ENCODE measurements around the gene P2RY6.

P2RY6 gene

DNA sequence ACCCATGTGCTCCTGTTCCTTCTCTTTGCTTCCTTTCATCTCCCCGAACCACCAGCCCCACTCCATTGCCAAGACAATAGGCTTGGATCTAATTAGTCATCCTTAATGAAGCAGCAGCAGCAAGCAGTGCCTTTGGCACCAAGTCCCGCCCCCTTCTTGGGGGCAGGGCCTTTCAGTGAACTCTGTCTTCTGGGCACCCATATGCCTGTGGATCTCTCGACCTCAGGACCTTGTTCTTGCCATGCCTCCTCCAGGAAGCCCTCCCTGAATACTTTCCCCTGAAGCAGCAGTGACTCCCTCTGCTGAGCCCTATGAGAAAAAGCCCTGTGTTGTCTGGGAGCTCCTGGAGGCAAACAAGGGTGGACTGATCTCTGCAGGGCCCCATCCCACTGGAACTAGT is 68.0 kb downstream of the P2RY6 start:
- WGBS (ENCODE audit: insufficient coverage, insufficient read length): no CpG with 5 or more reads among the region's 3 CpGs
- DNase-seq (ENCODE audit: low read depth, low spot score): no peak
- no peaks in the 10 kb centered on the region for H3K9me3 ChIP-seq (ENCODE audit: control insufficient read depth, insufficient read depth, low read length)
- H3K36me3 ChIP-seq (ENCODE audit: control insufficient read depth, insufficient read depth, low read length): no peaks in the 10 kb centered on the region
- H3K4me3 ChIP-seq (ENCODE audit: low read length): no peak overlapping the region
- peaks cover 11% of the 10 kb centered on the region; the same call in 1 of the 2 replicates for H3K27me3 ChIP-seq (ENCODE audit: control insufficient read depth, insufficient read depth, low read length)
- H3K27ac ChIP-seq (ENCODE audit: low read length): no peak overlapping the region
- peaks cover 7% of the 10 kb centered on the region for H3K4me1 ChIP-seq (ENCODE audit: control insufficient read depth, insufficient read depth, low read length)

DNA sequence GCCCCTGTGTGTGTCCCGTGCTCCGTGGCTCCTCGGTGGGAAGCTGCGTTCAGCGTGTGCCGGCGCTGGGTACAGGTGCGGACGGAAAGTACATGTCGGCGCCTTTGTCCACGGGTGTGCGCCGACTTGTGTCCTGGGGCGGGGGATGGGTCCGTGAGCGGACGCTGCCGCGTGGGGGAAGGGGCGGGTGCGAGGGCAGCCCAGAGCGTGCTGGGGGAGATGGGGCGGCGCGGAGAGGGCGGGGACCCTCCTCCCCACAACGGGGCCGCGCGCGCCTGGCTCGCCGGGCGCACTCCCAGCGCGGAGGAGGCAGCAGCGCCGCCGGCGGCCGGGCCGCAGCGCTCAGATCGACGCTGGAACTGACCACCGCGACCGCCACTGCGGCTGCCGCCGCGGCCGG is 70.5 kb downstream of the P2RY6 start:
- H3K27me3 ChIP-seq (ENCODE audit: control insufficient read depth, insufficient read depth, low read length): peaks cover 11% of the 10 kb centered on the region; the same call in 1 of the 2 replicates
- WGBS (ENCODE audit: insufficient coverage, insufficient read length): no CpG with 5 or more reads among the region's 54 CpGs
- H3K27ac ChIP-seq (ENCODE audit: low read length): no peak overlapping the region
- H3K36me3 ChIP-seq (ENCODE audit: control insufficient read depth, insufficient read depth, low read length): no peaks in the 10 kb centered on the region
- peaks cover 7% of the 10 kb centered on the region for H3K4me1 ChIP-seq (ENCODE audit: control insufficient read depth, insufficient read depth, low read length)
- no peak for DNase-seq (ENCODE audit: low read depth, low spot score)
- no peaks in the 10 kb centered on the region for H3K9me3 ChIP-seq (ENCODE audit: control insufficient read depth, insufficient read depth, low read length)
- H3K4me3 ChIP-seq (ENCODE audit: low read length): peak overlapping the region; percentile 35; the same call in 1 of the 2 replicates

DNA sequence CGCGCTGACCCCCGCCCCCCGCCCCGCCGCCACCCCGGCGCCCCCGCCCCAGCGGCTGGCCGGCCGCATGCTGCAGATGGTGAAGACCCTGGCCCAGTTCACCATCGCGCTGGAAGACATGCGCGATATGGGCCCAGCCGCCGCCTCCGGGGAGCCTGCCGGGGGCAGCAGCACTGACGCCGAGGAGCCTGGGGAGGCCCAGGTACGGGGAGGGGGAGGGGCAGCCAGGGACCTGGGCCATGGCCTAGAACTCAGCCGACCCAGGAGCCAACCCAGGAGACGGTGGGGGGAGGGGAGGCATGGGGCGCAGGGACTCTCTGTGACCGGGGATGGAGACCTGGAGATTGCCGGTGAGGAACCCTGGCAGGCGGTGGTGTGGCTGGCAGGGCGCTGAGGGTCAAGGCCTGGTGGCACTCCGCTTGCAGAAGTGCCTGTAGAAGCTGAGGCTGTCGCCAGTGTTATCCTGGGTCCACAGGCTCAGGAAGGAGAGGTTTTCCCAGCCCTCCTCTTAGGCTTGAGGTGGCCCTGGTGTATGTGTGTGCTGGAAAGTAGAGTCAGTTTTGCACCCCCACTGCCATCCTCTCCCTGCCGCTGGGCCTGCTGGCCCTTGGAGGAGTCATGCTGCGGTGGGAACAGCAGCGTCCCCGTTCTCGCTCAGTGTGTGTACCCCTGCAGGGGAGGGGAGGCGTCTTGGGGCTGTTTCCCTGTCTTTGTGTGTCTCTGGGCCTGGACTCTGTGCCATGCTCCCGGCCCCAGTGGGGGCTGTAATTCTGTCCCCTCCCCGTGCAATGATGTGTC is 71.1 kb downstream of the P2RY6 start:
- Histone ChIP-seq H3K27ac (ENCODE audit: low read length) (no peak overlapping the region), H3K4me1 (ENCODE audit: control insufficient read depth, insufficient read depth, low read length) (peaks cover 7% of the 10 kb centered on the region), H3K27me3 (ENCODE audit: control insufficient read depth, insufficient read depth, low read length) (peaks cover 11% of the 10 kb centered on the region; the same call in 1 of the 2 replicates), H3K9me3 (ENCODE audit: control insufficient read depth, insufficient read depth, low read length) (no peaks in the 10 kb centered on the region), H3K4me3 (ENCODE audit: low read length) (no peak overlapping the region; the same call in 1 of the 2 replicates), H3K36me3 (ENCODE audit: control insufficient read depth, insufficient read depth, low read length) (no peaks in the 10 kb centered on the region)
- WGBS (ENCODE audit: insufficient coverage, insufficient read length): no CpG with 5 or more reads among the region's 40 CpGs
- DNase-seq (ENCODE audit: low read depth, low spot score): no peak

DNA sequence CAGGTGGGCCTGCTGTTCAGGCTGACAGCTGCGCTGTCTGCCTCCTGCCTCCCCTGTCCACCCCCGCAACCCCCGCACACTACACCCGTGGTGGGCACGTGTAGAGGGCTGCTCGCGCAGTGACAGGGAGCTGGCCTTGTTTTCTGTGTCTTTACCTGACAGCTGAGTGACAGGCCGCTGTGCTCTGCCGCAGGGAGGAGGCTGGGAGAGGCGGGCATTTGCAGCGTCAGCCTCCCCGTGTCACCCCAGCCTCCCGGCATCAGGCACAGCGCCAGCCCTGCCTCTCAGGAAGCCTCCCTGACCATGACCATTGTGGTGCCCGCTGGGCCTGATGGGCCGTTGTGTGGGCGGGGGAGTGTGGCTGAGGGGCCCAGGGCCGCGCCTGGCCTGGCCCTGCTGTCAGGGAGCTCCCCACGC is 72.1 kb downstream of the P2RY6 start:
- no peak overlapping the region for H3K4me3 ChIP-seq (ENCODE audit: low read length)
- H3K9me3 ChIP-seq (ENCODE audit: control insufficient read depth, insufficient read depth, low read length): no peaks in the 10 kb centered on the region
- no peak for DNase-seq (ENCODE audit: low read depth, low spot score)
- peaks cover 7% of the 10 kb centered on the region for H3K4me1 ChIP-seq (ENCODE audit: control insufficient read depth, insufficient read depth, low read length)
- no CpG with 5 or more reads among the region's 20 CpGs for WGBS (ENCODE audit: insufficient coverage, insufficient read length)
- H3K27me3 ChIP-seq (ENCODE audit: control insufficient read depth, insufficient read depth, low read length): peaks cover 11% of the 10 kb centered on the region; the same call in 1 of the 2 replicates
- H3K36me3 ChIP-seq (ENCODE audit: control insufficient read depth, insufficient read depth, low read length): no peaks in the 10 kb centered on the region
- H3K27ac ChIP-seq (ENCODE audit: low read length): no peak overlapping the region

- peaks cover 11% of the 10 kb centered on the region; the same call in 1 of the 2 replicates for H3K27me3 ChIP-seq (ENCODE audit: control insufficient read depth, insufficient read depth, low read length)
- H3K4me3 ChIP-seq (ENCODE audit: low read length): no peak overlapping the region
- no peaks in the 10 kb centered on the region for H3K9me3 ChIP-seq (ENCODE audit: control insufficient read depth, insufficient read depth, low read length)
- no peak overlapping the region for H3K27ac ChIP-seq (ENCODE audit: low read length)
- H3K4me1 ChIP-seq (ENCODE audit: control insufficient read depth, insufficient read depth, low read length): peaks cover 5% of the 10 kb centered on the region
- H3K36me3 ChIP-seq (ENCODE audit: control insufficient read depth, insufficient read depth, low read length): no peaks in the 10 kb centered on the region
- no CpG with 5 or more reads among the region's 5 CpGs for WGBS (ENCODE audit: insufficient coverage, insufficient read length)
- no peak for DNase-seq (ENCODE audit: low read depth, low spot score)
Observed at GRCh38 chr11:73345481-73346160, 73.5 kb downstream of the P2RY6 start.

- Histone ChIP-seq H3K4me1 (ENCODE audit: control insufficient read depth, insufficient read depth, low read length) (peaks cover 5% of the 10 kb centered on the region), H3K9me3 (ENCODE audit: control insufficient read depth, insufficient read depth, low read length) (no peaks in the 10 kb centered on the region), H3K36me3 (ENCODE audit: control insufficient read depth, insufficient read depth, low read length) (no peaks in the 10 kb centered on the region), H3K4me3 (ENCODE audit: low read length) (no peak overlapping the region), H3K27ac (ENCODE audit: low read length) (no peak overlapping the region), H3K27me3 (ENCODE audit: control insufficient read depth, insufficient read depth, low read length) (peaks cover 11% of the 10 kb centered on the region; the same call in 1 of the 2 replicates)
- WGBS (ENCODE audit: insufficient coverage, insufficient read length): no CpG with 5 or more reads among the region's 10 CpGs
- DNase-seq (ENCODE audit: low read depth, low spot score): no peak
Observed at GRCh38 chr11:73346186-73346935, 74.2 kb downstream of the P2RY6 start.

DNA sequence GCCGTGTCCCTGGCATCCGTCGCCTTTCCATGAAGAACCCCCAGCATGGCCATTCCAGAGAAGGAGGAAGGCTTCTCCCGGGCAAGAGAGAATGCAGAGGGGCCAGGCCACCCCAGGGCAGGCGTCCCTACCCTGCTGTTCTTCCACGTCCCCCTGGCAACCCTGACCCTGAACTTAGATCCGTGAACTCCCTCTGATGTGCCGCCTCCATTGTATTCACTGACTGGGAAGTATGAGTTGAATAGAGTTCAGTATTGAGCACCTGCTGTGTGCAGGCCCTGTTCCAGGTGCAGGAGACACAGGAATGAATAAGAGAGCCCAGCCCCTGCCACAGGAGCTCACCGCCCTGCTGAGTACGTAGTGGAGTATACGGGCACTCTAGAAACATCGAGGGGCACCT is 74.9 kb downstream of the P2RY6 start:
- no peak for DNase-seq (ENCODE audit: low read depth, low spot score)
- H3K9me3 ChIP-seq (ENCODE audit: control insufficient read depth, insufficient read depth, low read length): no peaks in the 10 kb centered on the region
- no peak overlapping the region for H3K4me3 ChIP-seq (ENCODE audit: low read length)
- H3K36me3 ChIP-seq (ENCODE audit: control insufficient read depth, insufficient read depth, low read length): no peaks in the 10 kb centered on the region
- no CpG with 5 or more reads among the region's 12 CpGs for WGBS (ENCODE audit: insufficient coverage, insufficient read length)
- peaks cover 5% of the 10 kb centered on the region for H3K4me1 ChIP-seq (ENCODE audit: control insufficient read depth, insufficient read depth, low read length)
- peaks cover 6% of the 10 kb centered on the region; the same call in 1 of the 2 replicates for H3K27me3 ChIP-seq (ENCODE audit: control insufficient read depth, insufficient read depth, low read length)
- no peak overlapping the region for H3K27ac ChIP-seq (ENCODE audit: low read length)

Data from iPS DF 6.9 (cell line).